Karpas-422 (cell line): ENCODE data around the gene ZNF333. TPM values are rescaled to one million over a fixed set of nuclear protein-coding genes. Genes with fewer than 3 reads are reported as not detected.
"Not testable (repeated sequence)": the region's sequence is repeated elsewhere in the genome, so short reads cannot be mapped to it uniquely, and the experiment has no call there.

Experiments
- DNase-seq: peaks from one replicate; pipeline ENCODE4 v3.0.0-alpha.2; 2015
- H2AFZ ChIP-seq: fragments of 200-600 bp; sonication (generic); 2 replicates; pipeline ENCODE4 v1.6.1; 2014; ENCODE audit warnings: antibody characterized with exemption, low read length, mixed read lengths
- H3K27ac ChIP-seq: fragments of 200-600 bp; sonication (generic); 2 replicates; pipeline ENCODE4 v1.5.1; 2014; ENCODE audit warnings: mild to moderate bottlenecking, low read length, moderate library complexity
- H3K27me3 ChIP-seq: fragments of 200-600 bp; sonication (generic); 2 replicates; pipeline ENCODE4 v1.6.1; 2014; ENCODE audit warnings: low read length, mixed read lengths
- H3K36me3 ChIP-seq: fragments of 200-600 bp; sonication (generic); 2 replicates; pipeline ENCODE4 v1.6.1; 2014; ENCODE audit warnings: low read length, mixed read lengths; ENCODE audit not compliant: insufficient read depth
- H3K4me1 ChIP-seq: fragments of 200-600 bp; sonication (generic); 2 replicates; pipeline ENCODE4 v1.6.1; 2014; ENCODE audit warnings: mild to moderate bottlenecking, low read length, mixed read lengths
- H3K4me2 ChIP-seq: fragments of 200-600 bp; sonication (generic); 2 replicates; pipeline ENCODE4 v1.6.1; 2014; ENCODE audit warnings: low read length, low read depth, mild to moderate bottlenecking; ENCODE audit not compliant: poor library complexity, severe bottlenecking
- H3K4me3 ChIP-seq: fragments of 200-600 bp; sonication (generic); 2 replicates; pipeline ENCODE4 v1.5.1; 2014; ENCODE audit warnings: mild to moderate bottlenecking, antibody characterized with exemption, low read length, mixed read lengths
- H3K79me2 ChIP-seq: fragments of 200-600 bp; sonication (generic); 2 replicates; pipeline ENCODE4 v1.6.1; 2014; ENCODE audit warnings: mild to moderate bottlenecking, low read length, mixed read lengths
- H3K9ac ChIP-seq: fragments of 200-600 bp; sonication (generic); 2 replicates; pipeline ENCODE4 v1.6.0; 2014; ENCODE audit warnings: low read length
- H3K9me2 ChIP-seq: fragments of 200-600 bp; sonication (generic), shearing (Covaris generic); replicated peaks from 2 replicates; pipeline ENCODE4 v1.6.0; 2014; ENCODE audit warnings: mild to moderate bottlenecking, low read length, moderate library complexity; ENCODE audit not compliant: insufficient read depth
- H3K9me3 ChIP-seq: fragments of 300-700, 200-600 bp; sonication (generic); 2 replicates; pipeline ENCODE4 v1.6.1; 2014; ENCODE audit warnings: low read length, mixed read lengths
- H4K20me1 ChIP-seq: fragments of 200-600 bp; sonication (generic); 2 replicates; pipeline ENCODE4 v1.6.1; 2014; ENCODE audit warnings: mild to moderate bottlenecking, antibody characterized with exemption, low read length, low read depth; ENCODE audit not compliant: insufficient read depth
- total RNA-seq: library from RNA; depleted of rRNA; stranded (reverse); fragments of >200 nt; shearing (Covaris generic); gene quantifications from 2 replicates; pipeline ENCODE4 v1.2.3, GENCODE V29; 2014; ENCODE audit warnings: low replicate concordance

ZNF333 gene
- total RNA-seq, 1 experiment from 2014 or later, result 27.9 TPM

GRCh38 chr19:14764401-14764800, 74.6 kb downstream of the ZNF333 start:
- H3K27ac ChIP-seq, result no peak overlapping the region
- H3K9ac ChIP-seq, result no peak overlapping the region
- no peaks in the 10 kb centered on the region for H3K9me2 ChIP-seq
- no peaks in the 10 kb centered on the region for H3K9me3 ChIP-seq
- DNase-seq, result no peak
- no peak overlapping the region for H3K4me2 ChIP-seq
- H3K4me1 ChIP-seq, result no peaks in the 10 kb centered on the region
- no peak overlapping the region for H2AFZ ChIP-seq
- H3K36me3 ChIP-seq, result no peaks in the 10 kb centered on the region
- H4K20me1 ChIP-seq, result no peaks in the 10 kb centered on the region
- no peak overlapping the region for H3K4me3 ChIP-seq
- no peaks in the 10 kb centered on the region for H3K79me2 ChIP-seq
- H3K27me3 ChIP-seq, result no peaks in the 10 kb centered on the region

- not testable (repeated sequence) for H3K79me2 ChIP-seq, H3K27me3 ChIP-seq, H3K9me3 ChIP-seq, H3K4me1 ChIP-seq, H3K9me2 ChIP-seq, H4K20me1 ChIP-seq, H3K36me3 ChIP-seq, H3K27ac ChIP-seq, DNase-seq, H3K4me3 ChIP-seq, H2AFZ ChIP-seq, H3K9ac ChIP-seq, H3K4me2 ChIP-seq
Measured at GRCh38 chr19:14765403-14765802, 75.6 kb downstream of the ZNF333 start.

- H3K27me3 ChIP-seq, H3K9me3 ChIP-seq, H3K4me1 ChIP-seq, H3K9ac ChIP-seq, H3K4me3 ChIP-seq, DNase-seq, H4K20me1 ChIP-seq, H3K27ac ChIP-seq, H2AFZ ChIP-seq, H3K9me2 ChIP-seq, H3K36me3 ChIP-seq, H3K4me2 ChIP-seq, H3K79me2 ChIP-seq: not testable (repeated sequence)
Measured at GRCh38 chr19:14765841-14766240, 76.0 kb downstream of the ZNF333 start.

- Histone ChIP-seq H3K27ac (no peak overlapping the region), H3K4me1 (no peaks in the 10 kb centered on the region; the same call in 1 of the 2 replicates), H3K9me2 (no peaks in the 10 kb centered on the region), H3K36me3 (no peaks in the 10 kb centered on the region), H3K79me2 (no peaks in the 10 kb centered on the region), H3K4me3 (no peak overlapping the region), H3K4me2 (no peak overlapping the region), H3K9me3 (no peaks in the 10 kb centered on the region), H3K27me3 (no peaks in the 10 kb centered on the region), H4K20me1 (no peaks in the 10 kb centered on the region), H2AFZ (no peak overlapping the region), H3K9ac (no peak overlapping the region)
- DNase-seq, result no peak
Measured at GRCh38 chr19:14767466-14767971, 77.7 kb downstream of the ZNF333 start.

GRCh38 chr19:14768001-14768400, 78.2 kb downstream of the ZNF333 start:
- Histone ChIP-seq H3K27me3 (no peaks in the 10 kb centered on the region), H3K36me3 (no peaks in the 10 kb centered on the region), H3K9me3 (no peaks in the 10 kb centered on the region), H3K27ac (no peak overlapping the region), H3K4me3 (no peak overlapping the region), H3K9ac (no peak overlapping the region), H2AFZ (no peak overlapping the region), H3K79me2 (no peaks in the 10 kb centered on the region), H3K4me1 (no peaks in the 10 kb centered on the region; the same call in 1 of the 2 replicates), H3K4me2 (no peak overlapping the region), H4K20me1 (no peaks in the 10 kb centered on the region), H3K9me2 (no peaks in the 10 kb centered on the region)
- DNase-seq, result no peak

- no peaks in the 10 kb centered on the region for H3K79me2 ChIP-seq
- H3K27ac ChIP-seq, result no peak overlapping the region
- no peaks in the 10 kb centered on the region; the same call in 1 of the 2 replicates for H3K4me1 ChIP-seq
- no peak overlapping the region for H2AFZ ChIP-seq
- H3K27me3 ChIP-seq, result no peaks in the 10 kb centered on the region
- no peak for DNase-seq
- no peaks in the 10 kb centered on the region for H3K9me3 ChIP-seq
- H3K4me3 ChIP-seq, result no peak overlapping the region
- H3K9ac ChIP-seq, result no peak overlapping the region
- H3K9me2 ChIP-seq, result no peaks in the 10 kb centered on the region
- no peaks in the 10 kb centered on the region for H4K20me1 ChIP-seq
- H3K36me3 ChIP-seq, result no peaks in the 10 kb centered on the region
- H3K4me2 ChIP-seq, result no peak overlapping the region
Measured at GRCh38 chr19:14769201-14769600, 79.4 kb downstream of the ZNF333 start.

- Histone ChIP-seq H3K36me3 (no peaks in the 10 kb centered on the region), H3K79me2 (no peaks in the 10 kb centered on the region)
Measured at GRCh38 chr19:14770136-14770535, 80.3 kb downstream of the ZNF333 start.

GRCh38 chr19:14770944-14771839, 81.3 kb downstream of the ZNF333 start:
- no peak overlapping the region for H2AFZ ChIP-seq
- H3K36me3 ChIP-seq, result no peaks in the 10 kb centered on the region
- no peaks in the 10 kb centered on the region for H4K20me1 ChIP-seq
- no peak for DNase-seq
- H3K4me3 ChIP-seq, result no peak overlapping the region
- H3K9ac ChIP-seq, result no peak overlapping the region
- no peak overlapping the region for H3K27ac ChIP-seq
- no peaks in the 10 kb centered on the region for H3K9me3 ChIP-seq
- H3K27me3 ChIP-seq, result no peaks in the 10 kb centered on the region
- no peaks in the 10 kb centered on the region for H3K9me2 ChIP-seq
- no peaks in the 10 kb centered on the region for H3K79me2 ChIP-seq
- no peaks in the 10 kb centered on the region; the same call in 1 of the 2 replicates for H3K4me1 ChIP-seq
- H3K4me2 ChIP-seq, result no peak overlapping the region

More at GRCh38 chr19:14770136-14770535, 80.3 kb downstream of the ZNF333 start:
- no peak overlapping the region for H2AFZ ChIP-seq
- no peaks in the 10 kb centered on the region for H3K9me2 ChIP-seq
- H3K27ac ChIP-seq, result no peak overlapping the region
- no peak overlapping the region for H3K9ac ChIP-seq
- no peaks in the 10 kb centered on the region; the same call in 1 of the 2 replicates for H3K4me1 ChIP-seq
- H4K20me1 ChIP-seq, result no peaks in the 10 kb centered on the region
- H3K27me3 ChIP-seq, result no peaks in the 10 kb centered on the region
- H3K9me3 ChIP-seq, result no peaks in the 10 kb centered on the region
- H3K4me2 ChIP-seq, result no peak overlapping the region
- no peak overlapping the region for H3K4me3 ChIP-seq
- DNase-seq, result no peak
